H1 (cell line): ENCODE data around the gene FANCD2. TPM values are rescaled to one million over a fixed set of nuclear protein-coding genes. Genes with fewer than 3 reads are reported as not detected.

Experiments
- JUN ChIP-seq: IDR thresholded peaks from 2 replicates; pipeline ENCODE4 v1.6.1; 2011; ENCODE audit warnings: low read depth, mild to moderate bottlenecking, improper control_type of control experiment, low read length
- POU5F1 ChIP-seq: IDR thresholded peaks from 2 replicates; pipeline ENCODE4 v1.6.1; 2011; ENCODE audit warnings: low read depth, mild to moderate bottlenecking, low read length, moderate library complexity
- SUZ12 ChIP-seq: fragments of 200-600 bp; sonication (generic); IDR thresholded peaks from 2 replicates; pipeline ENCODE4 v1.6.1; 2012; ENCODE audit warnings: mild to moderate bottlenecking, inconsistent platforms, low read length, moderate library complexity, mixed read lengths
- polyA plus RNA-seq, 7 experiments: library from polyadenylated mRNA; depleted of rRNA in 3 of 7; stranded (reverse) in 5 of 7; unstranded in 2 of 7; fragments of >200 nt in 5 of 7; fragments of 200-250 nt in 2 of 7; gene quantifications; 1 replicate in 5 of 7; 2 replicates in 1 of 7; 4 replicates in 1 of 7; pipeline versions ENCODE4 v1.2.1 to v1.2.3, GENCODE V29; 2011 to 2013; ENCODE audit warnings: missing spikeins in 2 of 7, mixed read lengths in 2 of 7
- total RNA-seq: library from RNA; stranded (reverse); fragmentation: NEBNext Ultra II Directional; extraction: Animal tissue kit (Norgen Biotek cat#: 25700); gene quantifications from 2 replicates; pipeline ENCODE4 v1.2.1, GENCODE V29; 2021
- TF ChIP-seq, protein P1 (sequence below): fragments of 300-600 bp; sonication (generic); IDR thresholded peaks from 2 replicates; pipeline ENCODE4 v1.7.1; 2012; ENCODE audit warnings: low read length, moderate library complexity, mild to moderate bottlenecking, inconsistent platforms; ENCODE audit not compliant: insufficient replicate concordance

FANCD2 gene
- total and polyA plus RNA-seq, 2 of the 8 experiments (the other 6 are each of a cell fraction or from before 2014, with no cell fraction given), result 33.1 to 77.8 TPM

DNA sequence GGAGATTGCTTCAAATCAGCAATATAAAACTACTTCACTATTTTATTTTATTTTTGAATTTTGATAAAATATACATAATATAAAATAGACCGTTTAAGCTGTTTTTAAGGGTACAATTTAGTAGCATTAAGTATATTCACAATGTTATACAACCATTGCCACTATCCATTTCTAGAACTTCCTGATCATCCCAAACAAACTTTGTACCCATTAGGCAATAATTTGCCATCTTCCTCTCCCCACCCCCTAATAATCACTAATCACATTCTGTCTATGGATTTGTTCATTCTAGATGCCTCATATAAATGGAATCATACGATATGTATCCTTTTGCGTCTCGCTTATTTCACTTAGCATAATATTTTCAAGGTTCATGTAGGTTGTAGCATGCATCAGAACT, 28.9 kb downstream of the FANCD2 start (continued):
- no peak for TF ChIP-seq JUN
- TF ChIP-seq SUZ12, result no peak
- TF ChIP-seq, protein P1, sequence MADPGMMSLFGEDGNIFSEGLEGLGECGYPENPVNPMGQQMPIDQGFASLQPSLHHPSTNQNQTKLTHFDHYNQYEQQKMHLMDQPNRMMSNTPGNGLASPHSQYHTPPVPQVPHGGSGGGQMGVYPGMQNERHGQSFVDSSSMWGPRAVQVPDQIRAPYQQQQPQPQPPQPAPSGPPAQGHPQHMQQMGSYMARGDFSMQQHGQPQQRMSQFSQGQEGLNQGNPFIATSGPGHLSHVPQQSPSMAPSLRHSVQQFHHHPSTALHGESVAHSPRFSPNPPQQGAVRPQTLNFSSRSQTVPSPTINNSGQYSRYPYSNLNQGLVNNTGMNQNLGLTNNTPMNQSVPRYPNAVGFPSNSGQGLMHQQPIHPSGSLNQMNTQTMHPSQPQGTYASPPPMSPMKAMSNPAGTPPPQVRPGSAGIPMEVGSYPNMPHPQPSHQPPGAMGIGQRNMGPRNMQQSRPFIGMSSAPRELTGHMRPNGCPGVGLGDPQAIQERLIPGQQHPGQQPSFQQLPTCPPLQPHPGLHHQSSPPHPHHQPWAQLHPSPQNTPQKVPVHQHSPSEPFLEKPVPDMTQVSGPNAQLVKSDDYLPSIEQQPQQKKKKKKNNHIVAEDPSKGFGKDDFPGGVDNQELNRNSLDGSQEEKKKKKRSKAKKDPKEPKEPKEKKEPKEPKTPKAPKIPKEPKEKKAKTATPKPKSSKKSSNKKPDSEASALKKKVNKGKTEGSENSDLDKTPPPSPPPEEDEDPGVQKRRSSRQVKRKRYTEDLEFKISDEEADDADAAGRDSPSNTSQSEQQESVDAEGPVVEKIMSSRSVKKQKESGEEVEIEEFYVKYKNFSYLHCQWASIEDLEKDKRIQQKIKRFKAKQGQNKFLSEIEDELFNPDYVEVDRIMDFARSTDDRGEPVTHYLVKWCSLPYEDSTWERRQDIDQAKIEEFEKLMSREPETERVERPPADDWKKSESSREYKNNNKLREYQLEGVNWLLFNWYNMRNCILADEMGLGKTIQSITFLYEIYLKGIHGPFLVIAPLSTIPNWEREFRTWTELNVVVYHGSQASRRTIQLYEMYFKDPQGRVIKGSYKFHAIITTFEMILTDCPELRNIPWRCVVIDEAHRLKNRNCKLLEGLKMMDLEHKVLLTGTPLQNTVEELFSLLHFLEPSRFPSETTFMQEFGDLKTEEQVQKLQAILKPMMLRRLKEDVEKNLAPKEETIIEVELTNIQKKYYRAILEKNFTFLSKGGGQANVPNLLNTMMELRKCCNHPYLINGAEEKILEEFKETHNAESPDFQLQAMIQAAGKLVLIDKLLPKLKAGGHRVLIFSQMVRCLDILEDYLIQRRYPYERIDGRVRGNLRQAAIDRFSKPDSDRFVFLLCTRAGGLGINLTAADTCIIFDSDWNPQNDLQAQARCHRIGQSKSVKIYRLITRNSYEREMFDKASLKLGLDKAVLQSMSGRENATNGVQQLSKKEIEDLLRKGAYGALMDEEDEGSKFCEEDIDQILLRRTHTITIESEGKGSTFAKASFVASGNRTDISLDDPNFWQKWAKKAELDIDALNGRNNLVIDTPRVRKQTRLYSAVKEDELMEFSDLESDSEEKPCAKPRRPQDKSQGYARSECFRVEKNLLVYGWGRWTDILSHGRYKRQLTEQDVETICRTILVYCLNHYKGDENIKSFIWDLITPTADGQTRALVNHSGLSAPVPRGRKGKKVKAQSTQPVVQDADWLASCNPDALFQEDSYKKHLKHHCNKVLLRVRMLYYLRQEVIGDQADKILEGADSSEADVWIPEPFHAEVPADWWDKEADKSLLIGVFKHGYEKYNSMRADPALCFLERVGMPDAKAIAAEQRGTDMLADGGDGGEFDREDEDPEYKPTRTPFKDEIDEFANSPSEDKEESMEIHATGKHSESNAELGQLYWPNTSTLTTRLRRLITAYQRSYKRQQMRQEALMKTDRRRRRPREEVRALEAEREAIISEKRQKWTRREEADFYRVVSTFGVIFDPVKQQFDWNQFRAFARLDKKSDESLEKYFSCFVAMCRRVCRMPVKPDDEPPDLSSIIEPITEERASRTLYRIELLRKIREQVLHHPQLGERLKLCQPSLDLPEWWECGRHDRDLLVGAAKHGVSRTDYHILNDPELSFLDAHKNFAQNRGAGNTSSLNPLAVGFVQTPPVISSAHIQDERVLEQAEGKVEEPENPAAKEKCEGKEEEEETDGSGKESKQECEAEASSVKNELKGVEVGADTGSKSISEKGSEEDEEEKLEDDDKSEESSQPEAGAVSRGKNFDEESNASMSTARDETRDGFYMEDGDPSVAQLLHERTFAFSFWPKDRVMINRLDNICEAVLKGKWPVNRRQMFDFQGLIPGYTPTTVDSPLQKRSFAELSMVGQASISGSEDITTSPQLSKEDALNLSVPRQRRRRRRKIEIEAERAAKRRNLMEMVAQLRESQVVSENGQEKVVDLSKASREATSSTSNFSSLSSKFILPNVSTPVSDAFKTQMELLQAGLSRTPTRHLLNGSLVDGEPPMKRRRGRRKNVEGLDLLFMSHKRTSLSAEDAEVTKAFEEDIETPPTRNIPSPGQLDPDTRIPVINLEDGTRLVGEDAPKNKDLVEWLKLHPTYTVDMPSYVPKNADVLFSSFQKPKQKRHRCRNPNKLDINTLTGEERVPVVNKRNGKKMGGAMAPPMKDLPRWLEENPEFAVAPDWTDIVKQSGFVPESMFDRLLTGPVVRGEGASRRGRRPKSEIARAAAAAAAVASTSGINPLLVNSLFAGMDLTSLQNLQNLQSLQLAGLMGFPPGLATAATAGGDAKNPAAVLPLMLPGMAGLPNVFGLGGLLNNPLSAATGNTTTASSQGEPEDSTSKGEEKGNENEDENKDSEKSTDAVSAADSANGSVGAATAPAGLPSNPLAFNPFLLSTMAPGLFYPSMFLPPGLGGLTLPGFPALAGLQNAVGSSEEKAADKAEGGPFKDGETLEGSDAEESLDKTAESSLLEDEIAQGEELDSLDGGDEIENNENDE, result no peak
- no peak for TF ChIP-seq POU5F1
